HG03039 (cell line): Measurements from ENCODE around the gene GPC3.
"Not testable (repeated sequence)": the region's sequence is repeated elsewhere in the genome, so short reads cannot be mapped to it uniquely, and the experiment has no call there.

Experiments used
- ATAC-seq: cut with Tn5 transposase; IDR thresholded peaks from one replicate; pipeline ENCODE4 v1.9.1; 2021; ENCODE audit warnings: mild to moderate bottlenecking, moderate library complexity; ENCODE audit not compliant: unreplicated experiment

GPC3 gene

DNA sequence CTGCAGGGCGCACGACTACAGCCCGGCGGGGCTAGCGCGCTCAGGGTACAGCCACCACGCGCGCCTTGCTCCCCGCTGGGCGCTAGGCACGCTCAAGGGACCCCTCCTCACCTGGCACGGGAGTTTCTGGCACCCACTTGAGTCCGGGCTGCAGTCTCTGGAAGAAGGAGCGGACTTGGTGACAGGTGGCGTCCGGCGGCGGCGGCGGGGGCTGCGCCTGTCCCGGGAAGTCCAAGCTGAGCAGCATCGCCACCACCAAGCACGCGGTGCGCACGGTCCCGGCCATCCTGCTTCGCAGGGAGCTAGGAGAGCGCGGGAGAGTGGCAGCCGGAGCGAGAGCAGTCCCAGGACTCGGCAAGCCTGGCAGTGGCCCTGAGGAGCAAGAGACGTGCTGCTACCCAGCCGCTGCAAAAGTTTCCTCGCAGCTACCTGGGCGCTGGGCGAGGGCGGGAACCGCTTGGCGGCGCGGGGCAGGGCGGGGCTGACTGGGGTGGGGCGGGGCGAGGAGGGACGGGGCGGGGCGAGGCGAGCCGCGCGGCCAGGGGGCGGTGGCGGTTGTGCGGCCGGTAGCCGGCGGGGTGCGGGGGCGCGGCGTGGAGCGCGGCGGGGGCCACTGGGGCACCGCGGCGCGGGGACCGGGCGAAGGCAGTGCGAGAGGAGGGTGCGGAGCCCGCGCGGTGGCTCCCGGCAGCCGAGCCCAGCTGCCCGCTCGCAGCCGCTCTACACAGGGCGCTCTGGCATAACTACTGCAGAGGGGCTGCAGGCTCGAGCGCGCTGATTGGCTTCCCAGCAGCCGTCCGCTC is at the start of gene GPC3:
TSS of gene GPC3 (minus strand) at position 431 of the 803 bp plus-strand sequence.
- ATAC-seq: no peak

DNA sequence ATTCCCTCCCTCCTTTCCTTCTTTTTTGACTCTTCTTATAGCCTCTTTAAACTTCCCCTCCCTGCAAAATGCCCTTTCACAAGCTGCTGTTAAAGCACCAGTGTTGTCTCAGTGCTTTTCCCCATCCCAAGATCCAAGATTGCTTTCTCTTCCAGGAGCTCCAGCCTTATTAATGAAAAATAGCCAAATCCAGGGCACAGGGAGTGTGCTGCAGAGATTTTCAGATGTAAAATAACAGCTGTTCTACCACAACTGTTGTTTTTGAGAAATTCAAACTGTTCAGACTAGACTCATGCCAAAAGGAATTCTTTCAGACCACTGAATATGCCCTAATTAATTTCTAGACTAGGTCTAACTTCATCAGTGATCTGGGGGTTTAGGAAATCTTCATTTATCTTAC is 47.0 kb upstream of the GPC3 start:
- ATAC-seq: no peak

- no peak for ATAC-seq
Observed at GRCh38 chrX:134026565-134027311, 41.3 kb upstream of the GPC3 start.

DNA sequence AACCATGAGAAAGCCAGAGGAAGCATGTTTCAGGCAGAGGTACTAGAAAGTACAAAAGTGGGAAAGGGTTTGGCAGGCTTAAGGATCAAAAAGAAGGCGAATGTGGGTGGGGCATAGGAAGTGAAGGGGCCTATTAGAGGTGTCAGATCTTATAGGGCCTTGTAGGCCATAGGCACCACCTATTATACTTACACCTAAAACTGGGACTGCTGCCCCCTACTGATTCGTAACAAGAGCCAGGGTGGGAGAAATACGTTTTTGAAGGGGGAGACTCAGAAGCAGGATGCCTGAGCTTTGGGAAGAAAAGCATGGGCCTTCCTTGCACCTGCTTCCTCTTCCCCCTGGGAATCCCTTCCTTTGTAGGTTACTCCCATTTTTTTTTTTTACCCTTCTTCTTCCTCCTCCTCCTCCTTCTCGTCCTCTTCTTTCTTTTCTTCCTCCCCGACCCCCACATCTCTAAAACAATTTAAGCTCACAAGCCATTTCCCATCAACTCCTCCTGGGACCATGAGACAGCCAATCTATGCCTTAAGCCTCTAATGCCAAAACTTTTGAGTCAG is 40.7 kb upstream of the GPC3 start:
- ATAC-seq: no peak

GRCh38 chrX:134024686-134025377 is 39.4 kb upstream of the GPC3 start:
- no peak for ATAC-seq

- ATAC-seq: no peak
Observed at GRCh38 chrX:134023851-134024281, 38.5 kb upstream of the GPC3 start.

GRCh38 chrX:134020910-134021309 is 35.5 kb upstream of the GPC3 start:
- ATAC-seq: no peak

- no peak for ATAC-seq
Observed at GRCh38 chrX:134019567-134020206, 34.3 kb upstream of the GPC3 start.

DNA sequence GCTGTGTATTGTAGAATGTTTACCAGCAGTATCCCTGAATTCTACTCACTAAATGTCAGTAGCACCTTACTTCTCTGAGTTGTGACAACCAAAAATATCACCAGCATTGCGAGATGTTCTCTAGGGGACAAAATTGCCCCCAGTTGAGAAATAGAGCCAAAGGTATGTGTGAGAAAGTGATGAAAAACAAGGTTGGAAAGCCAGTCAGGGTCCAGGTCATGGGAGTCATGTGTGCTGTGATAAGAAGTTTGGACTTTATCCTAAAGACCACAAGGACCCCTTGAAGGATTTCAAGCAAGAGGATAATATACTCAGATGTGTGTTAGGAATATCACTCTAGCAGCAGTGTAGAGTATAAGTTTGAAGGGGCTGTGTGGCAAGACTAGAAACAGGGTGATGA is 30.9 kb upstream of the GPC3 start:
- ATAC-seq: not testable (repeated sequence)

- ATAC-seq: not testable (repeated sequence)
Observed at GRCh38 chrX:134015510-134015909, 30.1 kb upstream of the GPC3 start.

- no peak for ATAC-seq
Observed at GRCh38 chrX:134013524-134013923, 28.1 kb upstream of the GPC3 start.

- ATAC-seq: no peak
Observed at GRCh38 chrX:134013092-134013497, 27.7 kb upstream of the GPC3 start.

DNA sequence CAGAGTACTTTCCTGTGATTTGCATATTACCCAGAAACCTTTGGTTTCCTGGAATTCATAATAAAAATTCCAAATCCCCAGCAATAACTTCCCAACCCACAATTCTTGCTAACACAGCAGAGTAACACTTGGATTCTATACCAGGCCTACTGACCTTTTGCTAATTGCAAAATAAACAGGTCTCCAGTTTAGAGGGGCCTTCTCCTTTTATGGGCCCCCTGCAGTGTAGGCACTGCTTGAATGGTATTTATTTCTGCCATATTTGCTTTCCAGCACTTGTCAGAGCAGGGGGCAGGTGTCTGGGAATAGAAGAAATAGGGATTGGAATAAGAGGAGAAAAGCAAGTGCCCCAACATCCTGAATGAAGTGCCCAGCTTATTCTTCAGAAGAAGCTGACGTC is 25.3 kb upstream of the GPC3 start:
- no peak for ATAC-seq

DNA sequence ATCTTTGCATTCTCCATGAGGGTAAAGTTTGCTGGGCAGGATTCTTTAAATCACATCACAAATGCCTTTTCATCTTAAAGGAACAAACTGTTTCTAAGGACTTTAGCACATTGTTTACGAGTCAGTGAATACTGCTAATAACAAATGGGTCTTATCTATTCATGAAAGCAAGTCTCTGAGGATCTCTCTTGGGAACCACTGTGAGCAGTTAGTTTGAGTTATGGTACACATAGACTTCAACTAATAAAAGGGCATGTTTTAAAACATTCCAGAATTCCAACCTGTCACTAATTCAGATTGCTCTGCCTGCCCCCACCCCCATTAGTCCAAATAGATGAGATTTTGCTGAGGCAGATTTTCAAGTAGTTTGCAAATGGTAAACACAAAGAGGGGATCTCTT is 22.3 kb upstream of the GPC3 start:
- ATAC-seq: no peak

DNA sequence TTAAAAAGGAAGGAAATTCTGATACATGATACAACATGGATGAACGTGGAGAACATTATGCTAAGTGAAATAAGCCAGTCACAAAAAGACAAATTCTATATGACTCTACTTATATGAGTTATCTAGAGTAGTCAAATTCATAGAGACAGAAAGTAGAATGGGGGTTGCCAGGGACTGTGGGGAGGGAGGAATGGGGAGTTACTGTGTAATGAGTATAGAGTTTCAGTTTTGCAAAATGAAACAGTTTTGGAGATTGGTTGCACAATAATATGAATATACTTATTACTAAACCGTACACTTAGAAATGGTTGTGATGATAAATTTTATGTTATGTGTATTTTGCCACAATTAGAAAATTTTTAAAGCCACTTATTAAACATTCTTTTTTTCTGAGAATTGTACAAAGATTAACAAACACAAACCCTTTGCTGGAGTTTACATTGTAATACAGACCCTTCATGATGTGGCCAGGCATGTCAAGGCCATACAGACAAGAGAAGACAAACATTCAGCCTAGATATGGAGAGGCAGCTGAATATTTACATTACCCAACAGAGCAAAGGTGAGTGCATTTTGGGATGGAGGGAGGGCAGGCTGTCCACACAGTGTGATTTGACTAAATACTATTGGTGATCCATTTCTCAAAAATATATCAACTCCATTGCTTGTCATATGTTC is 21.2 kb upstream of the GPC3 start:
- ATAC-seq: no peak

DNA sequence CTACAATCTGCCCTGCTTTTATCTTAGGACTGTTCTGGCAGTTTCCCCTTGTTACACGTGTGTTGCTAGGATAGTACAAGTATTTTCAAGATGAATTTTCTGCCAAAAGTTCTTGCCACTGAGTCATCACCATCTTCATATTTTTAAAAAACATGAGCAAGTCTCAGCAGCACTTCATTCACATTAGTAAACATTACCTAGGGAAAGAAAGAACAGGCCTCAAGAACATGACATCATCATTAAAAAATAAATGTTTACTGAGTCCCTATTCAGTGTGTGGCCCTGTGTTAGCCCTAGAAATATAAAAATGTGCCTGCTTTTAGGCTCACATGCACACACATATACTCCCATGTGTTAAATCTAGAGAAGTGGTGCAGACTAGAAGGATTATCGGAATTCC is 18.7 kb upstream of the GPC3 start:
- no peak for ATAC-seq

- no peak for ATAC-seq
Observed at GRCh38 chrX:134002921-134003615, 17.7 kb upstream of the GPC3 start.

GRCh38 chrX:134000260-134001245 is 15.2 kb upstream of the GPC3 start:
- no peak for ATAC-seq
